ENCODE data around the gene GSC. TPM values are rescaled to one million over a fixed set of nuclear protein-coding genes. Genes with fewer than 3 reads are reported as not detected.

The GSC gene
- total RNA-seq, 1 experiment from 2014 or later, result not detected

DNA sequence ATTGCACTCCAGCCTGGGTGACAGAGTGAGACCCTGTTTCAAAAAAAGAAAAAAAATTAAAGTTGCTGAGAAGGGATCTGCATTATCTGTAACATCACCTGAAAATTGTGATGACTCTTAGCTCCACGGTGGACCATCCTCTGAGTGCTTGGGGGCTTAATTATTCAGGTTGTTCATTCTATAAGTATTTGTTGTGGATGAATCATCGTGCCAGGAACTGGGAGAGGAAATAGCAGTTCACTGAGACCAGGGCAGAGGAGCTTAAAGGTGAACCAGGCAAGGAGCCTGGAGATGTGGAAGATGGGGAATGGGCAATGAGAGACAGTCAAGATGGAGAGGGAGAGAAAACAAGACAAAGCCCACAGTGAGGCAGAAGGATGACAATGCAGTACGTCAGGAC, 25.5 kb upstream of the GSC start:
- Histone ChIP-seq H3K4me2 (ENCODE audit: insufficient read depth, insufficient read length, low read length) (no peak overlapping the region), H3K27me3 (ENCODE audit: insufficient read depth, low read length) (no peaks in the 10 kb centered on the region), H3K23ac (ENCODE audit: insufficient read length, low read depth, low read length) (no peak overlapping the region), H3K9me3 (ENCODE audit: control insufficient read depth, low read depth, low read length) (no peaks in the 10 kb centered on the region), H3K27ac (ENCODE audit: insufficient read length, low read depth, low read length) (no peak overlapping the region), H2BK20ac (ENCODE audit: low read depth, low read length, poor library complexity, severe bottlenecking) (no peak overlapping the region), H2BK120ac (ENCODE audit: low read depth, low read length, poor library complexity, severe bottlenecking) (no peak overlapping the region), H3K14ac (ENCODE audit: insufficient read depth, low read length) (no peak overlapping the region), H3K79me2 (ENCODE audit: insufficient read depth, low read length) (no peaks in the 10 kb centered on the region), H2BK5ac (ENCODE audit: insufficient read length, low read length) (no peak overlapping the region), H3K79me1 (ENCODE audit: insufficient read depth, low read depth, low read length, poor library complexity, severe bottlenecking) (no peaks in the 10 kb centered on the region), H2AK5ac (ENCODE audit: insufficient read length, low read length) (no peak overlapping the region), H4K8ac (replicated peaks; ENCODE audit: insufficient read length, low read depth, low read length) (no peak overlapping the region), H3K18ac (ENCODE audit: insufficient read length, low read depth, low read length) (no peak overlapping the region), H4K5ac (ENCODE audit: insufficient read length, low read depth, low read length) (peak overlapping the region; percentile 86), H4K91ac (ENCODE audit: insufficient read length, low read depth, low read length) (no peak overlapping the region), H3T11ph (ENCODE audit: low read length) (no peak overlapping the region), H4K20me1 (ENCODE audit: control insufficient read depth, insufficient read depth, insufficient read length) (no peaks in the 10 kb centered on the region), H3K4ac (ENCODE audit: low read depth, low read length) (no peak overlapping the region), H2AFZ (ENCODE audit: low read length) (no peak overlapping the region), H3K23me2 (ENCODE audit: insufficient read length, low read depth, low read length, poor library complexity, severe bottlenecking) (no peaks in the 10 kb centered on the region), H3K56ac (ENCODE audit: insufficient read length, low read depth, low read length) (no peak overlapping the region), H3K9ac (ENCODE audit: extremely low read depth, insufficient read length, low read length) (no peak overlapping the region), H2BK15ac (ENCODE audit: low read depth, low read length) (no peak overlapping the region), H2BK12ac (ENCODE audit: insufficient read length, low read depth, low read length) (no peak overlapping the region), H3K4me1 (ENCODE audit: insufficient read depth, low read length) (no peaks in the 10 kb centered on the region)
- no CpG with 5 or more reads among the region's 3 CpGs for WGBS (ENCODE audit: extremely low coverage, insufficient read length, low lambda C conversion rate)
- H3K4me1 Mint-ChIP-seq, result no peaks in the 10 kb centered on the region
- H3K27me3 Mint-ChIP-seq (ENCODE audit: low read depth), result peaks cover 12% of the 10 kb centered on the region
- H3K27ac Mint-ChIP-seq, result no peak overlapping the region
- no peak overlapping the region for H3K4me3 Mint-ChIP-seq
- H3K9me3 Mint-ChIP-seq, result no peaks in the 10 kb centered on the region
- no peak for DNase-seq
- TF ChIP-seq, protein P1, sequence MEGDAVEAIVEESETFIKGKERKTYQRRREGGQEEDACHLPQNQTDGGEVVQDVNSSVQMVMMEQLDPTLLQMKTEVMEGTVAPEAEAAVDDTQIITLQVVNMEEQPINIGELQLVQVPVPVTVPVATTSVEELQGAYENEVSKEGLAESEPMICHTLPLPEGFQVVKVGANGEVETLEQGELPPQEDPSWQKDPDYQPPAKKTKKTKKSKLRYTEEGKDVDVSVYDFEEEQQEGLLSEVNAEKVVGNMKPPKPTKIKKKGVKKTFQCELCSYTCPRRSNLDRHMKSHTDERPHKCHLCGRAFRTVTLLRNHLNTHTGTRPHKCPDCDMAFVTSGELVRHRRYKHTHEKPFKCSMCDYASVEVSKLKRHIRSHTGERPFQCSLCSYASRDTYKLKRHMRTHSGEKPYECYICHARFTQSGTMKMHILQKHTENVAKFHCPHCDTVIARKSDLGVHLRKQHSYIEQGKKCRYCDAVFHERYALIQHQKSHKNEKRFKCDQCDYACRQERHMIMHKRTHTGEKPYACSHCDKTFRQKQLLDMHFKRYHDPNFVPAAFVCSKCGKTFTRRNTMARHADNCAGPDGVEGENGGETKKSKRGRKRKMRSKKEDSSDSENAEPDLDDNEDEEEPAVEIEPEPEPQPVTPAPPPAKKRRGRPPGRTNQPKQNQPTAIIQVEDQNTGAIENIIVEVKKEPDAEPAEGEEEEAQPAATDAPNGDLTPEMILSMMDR (conservative IDR thresholded peaks at IDR 0.05), result no peak
- H3K36me3 Mint-ChIP-seq (ENCODE audit: insufficient read depth in 1 of 3, low read depth in 3 of 3), result no peaks in the 10 kb centered on the region

Data from H9 (cell line).